ENCODE results near the gene CD70.
"Not testable (repeated sequence)": the region's sequence is repeated elsewhere in the genome, so short reads cannot be mapped to it uniquely, and the experiment has no call there.

CD70 gene

DNA sequence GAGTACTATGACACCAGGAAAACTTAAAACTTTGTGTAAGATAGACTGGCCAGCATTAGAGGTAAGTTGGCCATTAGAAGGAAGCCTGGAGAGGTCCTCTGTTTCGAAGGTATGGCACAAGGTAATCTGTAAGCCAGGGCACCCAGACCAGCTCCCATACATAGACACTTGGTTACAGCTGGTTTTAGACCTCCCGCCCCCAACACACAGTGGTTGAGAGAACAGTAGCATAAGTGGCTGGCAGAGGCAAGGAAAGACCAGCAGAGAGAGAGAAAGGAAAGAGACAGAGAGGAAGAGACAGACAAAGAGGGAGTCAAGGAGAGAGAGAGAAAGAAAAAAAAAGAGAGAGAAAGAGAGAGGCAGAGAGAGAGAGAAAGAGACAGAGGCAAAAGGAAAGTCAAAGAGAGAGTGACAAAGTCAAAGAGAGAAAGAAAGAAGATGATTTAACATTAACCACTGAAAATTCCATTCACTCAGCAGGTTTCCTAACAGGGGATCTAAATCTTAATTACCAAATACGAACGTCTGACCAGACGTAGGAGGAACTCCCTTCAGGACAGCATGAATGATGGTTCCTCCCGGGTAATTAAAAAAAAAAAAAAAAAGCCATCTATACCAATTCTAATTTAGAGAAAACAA lies 7.4 kb upstream of the CD70 start:
- FAIRE-seq: peak; percentile 40
- not testable (repeated sequence) for DNase-seq (ENCODE audit: low spot score)

- DNase-seq (ENCODE audit: low spot score); FAIRE-seq: not testable (repeated sequence)
Observed at GRCh38 chr19:6597471-6598253, 6.7 kb upstream of the CD70 start.

DNA sequence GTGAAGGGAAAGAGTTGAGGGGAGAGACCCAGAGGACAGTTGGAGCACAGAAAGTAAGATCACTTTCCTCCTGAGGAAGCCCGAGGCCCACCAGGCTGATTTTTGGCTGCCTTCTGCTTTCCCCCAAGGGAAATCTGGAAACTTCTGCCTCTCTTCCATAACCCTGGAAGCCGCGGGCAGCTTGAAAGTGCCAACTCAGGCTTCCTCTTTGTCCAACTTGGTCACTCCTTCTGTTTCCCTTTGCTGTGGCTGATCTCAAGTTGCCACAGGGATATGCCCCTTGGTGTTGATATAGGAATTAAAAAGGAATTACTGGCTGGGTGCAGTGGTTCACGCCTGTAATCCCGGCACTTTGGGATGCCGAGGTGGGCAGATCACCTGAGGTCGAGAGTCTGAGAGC lies 5.7 kb upstream of the CD70 start:
- DNase-seq (ENCODE audit: low spot score) (no peak), FAIRE-seq (no peak)

DNA sequence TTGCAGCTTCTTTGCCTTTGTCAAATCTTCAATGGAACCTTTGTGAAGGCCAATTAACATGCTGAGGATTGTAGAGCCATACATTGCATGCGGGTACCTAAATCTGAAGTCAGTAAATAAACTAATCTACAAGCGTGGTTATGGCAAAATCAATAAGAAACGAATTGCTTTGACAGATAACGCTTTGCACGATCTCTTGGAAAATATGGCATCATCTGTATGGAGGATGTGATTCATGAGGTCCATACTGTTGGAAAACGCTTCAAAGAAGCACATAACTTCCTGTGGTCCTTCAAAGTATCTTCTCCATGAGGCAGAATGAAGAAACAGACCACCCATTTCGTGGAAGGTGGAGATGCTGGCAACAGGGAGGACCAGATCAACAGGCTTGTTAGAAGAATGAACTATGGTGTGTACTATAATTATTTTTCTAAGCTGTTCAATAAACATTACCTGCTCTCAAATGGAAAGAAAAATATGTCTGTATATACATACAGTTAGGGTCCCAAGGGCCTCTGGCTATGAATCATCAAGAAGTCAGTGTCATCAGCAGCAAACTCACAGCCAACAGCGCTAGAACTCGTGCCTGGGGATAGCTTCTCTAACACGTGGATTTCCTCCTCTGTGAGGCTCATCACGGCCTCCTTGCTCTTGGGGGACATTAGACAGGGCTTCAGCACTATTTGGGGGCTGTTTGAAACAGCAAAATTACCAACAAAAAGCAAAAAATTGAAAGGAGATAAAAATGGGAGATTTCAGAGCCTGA lies 2.9 kb upstream of the CD70 start:
- FAIRE-seq (no peak), DNase-seq (ENCODE audit: low spot score) (no peak)

GRCh38 chr19:6590258-6590826 lies 608 bp downstream of the CD70 start:
- DNase-seq (ENCODE audit: low spot score) (peak; percentile 34), FAIRE-seq (no peak)

DNA sequence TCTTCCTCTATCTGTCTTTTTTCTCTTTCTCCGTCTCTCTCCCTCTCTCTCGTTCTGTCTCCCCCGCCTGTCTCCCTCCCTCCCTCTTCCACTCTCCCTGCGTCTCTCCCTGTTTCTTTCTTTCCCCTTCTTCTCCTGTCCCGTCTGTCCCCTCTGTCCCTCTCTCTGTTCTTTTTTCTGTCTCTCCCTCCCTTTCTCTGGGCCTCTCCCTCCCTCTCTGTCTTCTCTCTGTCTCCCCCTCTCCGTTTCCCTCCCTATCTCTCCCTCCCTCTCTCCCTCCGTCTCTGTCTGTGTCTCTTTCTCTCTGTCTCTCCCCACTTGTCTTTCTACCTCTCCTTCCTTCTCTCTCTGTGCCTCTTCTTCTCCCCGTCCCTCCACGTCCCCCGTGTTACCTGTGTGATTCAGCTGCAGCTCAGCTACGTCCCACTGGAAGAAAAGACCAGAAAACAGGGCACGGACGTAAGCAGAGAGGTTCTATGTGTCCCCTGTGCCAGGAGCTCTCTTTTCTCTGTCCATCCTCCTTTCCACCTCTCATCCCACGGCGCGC lies 1.2 kb downstream of the CD70 start:
- no peak for FAIRE-seq
- no peak for DNase-seq (ENCODE audit: low spot score)

- DNase-seq (ENCODE audit: low spot score): peak; percentile 34
- FAIRE-seq: no peak
Observed at GRCh38 chr19:6588508-6589345, 2.2 kb downstream of the CD70 start.

DNA sequence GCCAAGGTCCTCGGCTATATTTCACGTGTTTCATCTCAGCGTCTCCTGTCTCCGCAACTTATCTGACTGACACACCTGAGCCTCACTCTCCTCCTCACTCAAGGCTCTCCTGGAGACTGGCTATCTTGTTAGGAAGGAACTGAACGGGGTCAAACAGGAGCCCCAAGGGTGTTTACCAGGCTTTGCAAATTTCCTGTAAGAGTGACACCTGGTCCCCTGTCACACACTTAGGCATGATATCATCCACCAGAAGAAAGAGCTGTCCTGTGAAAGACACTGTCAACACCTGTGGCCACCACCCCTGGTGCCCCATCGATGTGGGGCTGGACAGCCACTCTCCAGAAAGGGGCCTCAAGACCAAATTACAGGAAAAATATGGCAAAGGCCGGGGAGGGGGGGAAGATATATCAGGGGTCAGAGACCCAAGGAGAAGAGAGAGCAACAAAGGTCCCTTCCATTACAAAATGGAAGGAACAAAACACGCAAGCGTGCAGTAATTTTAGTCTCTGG lies 2.9 kb downstream of the CD70 start:
- FAIRE-seq (no peak), DNase-seq (ENCODE audit: low spot score) (no peak)

DNA sequence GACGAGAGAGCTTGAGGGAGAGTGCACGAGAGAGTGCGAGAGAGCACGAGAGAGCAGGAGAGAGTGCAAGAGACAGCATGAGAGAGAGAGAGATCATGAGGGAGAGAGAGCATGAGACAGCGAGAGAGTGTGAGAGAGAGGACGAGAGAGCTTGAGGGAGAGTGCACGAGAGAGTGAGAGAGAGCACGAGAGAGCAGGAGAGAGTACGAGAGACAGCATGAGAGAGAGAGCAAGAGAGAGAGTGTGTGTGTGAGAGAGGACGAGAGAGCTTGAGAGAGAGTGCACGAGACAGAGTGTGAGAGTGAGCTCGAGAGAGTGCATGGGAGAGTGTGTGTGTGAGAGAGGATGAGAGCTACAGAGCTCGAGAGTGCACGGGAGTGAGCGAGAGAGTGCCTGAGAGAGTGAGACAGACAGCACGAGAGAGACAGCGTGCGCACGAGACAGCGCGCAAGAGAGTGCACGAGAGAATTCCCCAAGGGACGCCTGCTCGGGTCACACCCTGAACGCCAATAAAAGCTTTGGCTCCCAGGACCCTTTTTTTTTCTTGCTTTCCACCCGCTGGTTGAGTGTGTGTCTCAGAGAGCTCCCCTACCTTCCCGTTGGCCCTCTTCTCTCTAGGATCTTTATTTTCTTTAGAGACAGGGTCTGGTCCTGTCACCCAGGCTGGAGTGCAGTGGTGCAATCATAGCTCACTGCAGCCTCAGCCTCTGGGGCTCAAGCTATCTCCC lies 3.7 kb downstream of the CD70 start:
- DNase-seq (ENCODE audit: low spot score) (no peak), FAIRE-seq (no peak)

- FAIRE-seq: no peak
- DNase-seq (ENCODE audit: low spot score): no peak
Observed at GRCh38 chr19:6586726-6587092, 4.2 kb downstream of the CD70 start.

- DNase-seq (ENCODE audit: low spot score) (no peak), FAIRE-seq (no peak)
Observed at GRCh38 chr19:6586056-6586455, 4.9 kb downstream of the CD70 start.

- DNase-seq (ENCODE audit: low spot score) (peak; percentile 57), FAIRE-seq (peak; percentile 11)
Observed at GRCh38 chr19:6582515-6583484, 8.2 kb downstream of the CD70 start.

GRCh38 chr19:6580313-6580712 lies 10.6 kb downstream of the CD70 start:
- FAIRE-seq (peak; percentile 98), DNase-seq (ENCODE audit: low spot score) (peak; percentile 97)

DNA sequence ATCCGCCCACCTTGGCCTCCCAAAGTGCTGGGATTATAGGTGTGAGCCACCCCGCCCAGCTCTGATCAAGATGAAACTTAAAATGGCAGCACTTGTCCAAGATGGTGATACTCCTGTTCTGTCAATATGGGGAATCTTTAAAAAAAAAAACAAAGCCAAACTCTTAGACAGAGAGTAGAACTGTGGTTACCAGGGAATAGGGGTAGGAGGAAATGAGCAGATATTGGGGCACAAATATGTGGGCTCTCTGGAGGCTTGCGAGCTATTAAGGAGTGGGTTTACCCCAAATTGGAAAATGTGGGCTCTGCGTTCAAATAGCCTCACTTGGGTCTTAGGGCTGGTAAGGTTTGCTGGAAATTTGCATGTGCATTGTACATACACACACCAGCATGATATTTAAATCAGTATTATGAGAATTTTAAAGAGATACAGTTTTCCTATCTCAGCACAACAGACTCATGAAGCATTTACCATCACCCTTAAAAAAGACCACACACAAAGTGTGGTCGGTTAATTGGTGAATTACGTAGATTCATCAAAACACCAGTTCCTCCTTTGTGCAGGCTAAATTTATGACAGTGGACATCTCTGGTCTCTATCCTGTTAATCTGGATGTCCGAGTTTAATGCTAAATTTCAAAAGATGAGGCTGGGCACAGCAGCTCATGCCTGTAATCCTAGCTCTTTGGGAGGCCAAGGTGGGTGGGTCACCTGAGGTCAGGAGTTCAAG lies 11.3 kb downstream of the CD70 start:
- no peak for DNase-seq (ENCODE audit: low spot score)
- FAIRE-seq: no peak

DNA sequence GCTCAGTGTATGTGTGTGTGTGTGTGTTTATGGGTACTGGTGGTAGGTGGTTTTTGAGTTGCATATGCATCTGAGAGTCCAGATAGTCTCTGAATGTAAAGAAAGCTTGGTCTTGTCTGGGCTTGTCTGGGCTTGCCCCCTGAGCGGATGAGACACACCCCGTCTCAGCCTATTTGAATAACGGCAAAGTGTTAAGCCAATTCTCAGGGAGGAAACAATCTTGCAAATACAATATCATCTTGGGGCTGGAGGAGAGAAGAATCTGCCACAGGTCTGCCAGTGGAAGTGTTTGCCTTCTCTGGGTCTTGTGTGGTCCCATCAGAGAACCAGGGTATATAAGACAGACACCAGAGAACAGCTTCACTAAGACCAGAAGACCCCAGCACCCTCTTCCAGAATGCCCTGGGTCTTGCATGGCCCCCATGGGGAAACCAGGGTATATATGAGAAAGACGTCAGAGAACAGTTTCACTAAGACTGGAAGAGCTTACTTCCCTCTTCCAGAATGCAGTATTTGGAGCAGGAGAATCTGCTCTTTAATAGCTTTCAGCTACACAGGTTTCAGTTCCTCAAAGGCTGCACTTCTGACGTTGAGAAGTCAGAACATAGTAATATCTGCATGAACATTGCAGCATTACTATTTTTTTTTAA lies 13.3 kb downstream of the CD70 start:
- no peak for FAIRE-seq
- no peak for DNase-seq (ENCODE audit: low spot score)

- FAIRE-seq (no peak), DNase-seq (ENCODE audit: low spot score) (no peak)
Observed at GRCh38 chr19:6576869-6577475, 14.0 kb downstream of the CD70 start.

- no peak for DNase-seq (ENCODE audit: low spot score)
- FAIRE-seq: no peak
Observed at GRCh38 chr19:6573350-6573749, 17.6 kb downstream of the CD70 start.
